Measurements from ENCODE around the gene USP31. TPM values are rescaled to one million over a fixed set of nuclear protein-coding genes. Genes with fewer than 3 reads are reported as not detected.

The USP31 gene
- total RNA-seq, 1 experiment from 2014 or later = 23.6 TPM

DNA sequence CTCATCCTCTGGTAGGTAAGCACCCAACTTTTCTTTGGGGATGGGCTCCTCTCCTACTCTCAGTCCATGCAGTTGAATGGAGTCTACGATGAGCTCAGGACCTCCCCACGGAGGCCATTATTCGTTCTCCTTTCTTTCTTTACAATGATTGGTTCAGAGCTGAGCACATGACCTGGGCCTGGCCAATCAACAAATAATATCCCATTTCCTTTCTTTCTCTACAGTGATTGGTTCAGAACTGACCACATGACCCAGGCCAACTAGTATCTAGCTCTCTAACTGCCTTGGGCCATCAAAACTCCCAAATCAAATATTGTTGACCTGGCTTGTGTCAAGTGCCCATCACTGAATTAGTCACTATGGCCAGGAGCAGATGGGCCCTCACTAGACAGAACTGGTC, 129.2 kb downstream of the USP31 start:
- Mint-ChIP-seq H3K9me3 (ENCODE audit: low read depth, unreplicated experiment) (peaks cover 3% of the 10 kb centered on the region), H3K36me3 (ENCODE audit: insufficient read depth, unreplicated experiment) (no peaks in the 10 kb centered on the region), H3K27ac (ENCODE audit: unreplicated experiment) (no peak overlapping the region), H3K27me3 (ENCODE audit: unreplicated experiment) (peaks cover 64% of the 10 kb centered on the region), H3K4me1 (ENCODE audit: low read depth, unreplicated experiment) (peaks cover 23% of the 10 kb centered on the region), H3K4me3 (ENCODE audit: low read depth, unreplicated experiment) (no peak overlapping the region)
- TF ChIP-seq, protein P1, sequence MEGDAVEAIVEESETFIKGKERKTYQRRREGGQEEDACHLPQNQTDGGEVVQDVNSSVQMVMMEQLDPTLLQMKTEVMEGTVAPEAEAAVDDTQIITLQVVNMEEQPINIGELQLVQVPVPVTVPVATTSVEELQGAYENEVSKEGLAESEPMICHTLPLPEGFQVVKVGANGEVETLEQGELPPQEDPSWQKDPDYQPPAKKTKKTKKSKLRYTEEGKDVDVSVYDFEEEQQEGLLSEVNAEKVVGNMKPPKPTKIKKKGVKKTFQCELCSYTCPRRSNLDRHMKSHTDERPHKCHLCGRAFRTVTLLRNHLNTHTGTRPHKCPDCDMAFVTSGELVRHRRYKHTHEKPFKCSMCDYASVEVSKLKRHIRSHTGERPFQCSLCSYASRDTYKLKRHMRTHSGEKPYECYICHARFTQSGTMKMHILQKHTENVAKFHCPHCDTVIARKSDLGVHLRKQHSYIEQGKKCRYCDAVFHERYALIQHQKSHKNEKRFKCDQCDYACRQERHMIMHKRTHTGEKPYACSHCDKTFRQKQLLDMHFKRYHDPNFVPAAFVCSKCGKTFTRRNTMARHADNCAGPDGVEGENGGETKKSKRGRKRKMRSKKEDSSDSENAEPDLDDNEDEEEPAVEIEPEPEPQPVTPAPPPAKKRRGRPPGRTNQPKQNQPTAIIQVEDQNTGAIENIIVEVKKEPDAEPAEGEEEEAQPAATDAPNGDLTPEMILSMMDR (IDR thresholded peaks at IDR 0.05; ENCODE audit: unreplicated experiment) = no peak
- BruUV-seq (replicated peaks) = no TSS peak
- intact Hi-C loops (cut with micrococcal nuclease; ENCODE audit: unreplicated experiment) = no loop called here
- CTCF ChIA-PET = no interaction called here
- DNase-seq = no peak

DNA sequence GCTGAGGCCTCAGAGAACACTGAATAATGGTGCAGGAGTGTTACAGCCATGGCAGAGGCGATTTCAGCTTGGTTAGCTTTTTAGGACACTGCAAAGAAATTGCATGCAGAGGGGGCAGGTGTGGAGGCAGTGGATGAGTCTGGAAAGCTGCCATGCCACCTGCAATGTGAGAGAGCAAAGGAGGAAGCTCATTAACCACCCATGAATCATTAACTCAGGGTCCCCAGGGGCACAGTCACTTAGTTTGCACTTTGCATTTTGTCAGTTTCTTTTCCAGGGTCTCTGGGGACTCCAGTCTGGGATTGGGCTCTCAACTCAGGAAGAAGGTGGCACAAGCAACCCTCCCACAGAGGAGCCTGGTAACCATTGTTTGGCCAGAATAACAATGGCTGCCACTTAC, 132.9 kb downstream of the USP31 start:
- BruUV-seq (replicated peaks) = no TSS peak
- Mint-ChIP-seq H3K4me3 (ENCODE audit: low read depth, unreplicated experiment) (no peak overlapping the region), H3K4me1 (ENCODE audit: low read depth, unreplicated experiment) (peaks cover 31% of the 10 kb centered on the region), H3K27ac (ENCODE audit: unreplicated experiment) (no peak overlapping the region), H3K27me3 (ENCODE audit: unreplicated experiment) (peaks cover 42% of the 10 kb centered on the region), H3K9me3 (ENCODE audit: low read depth, unreplicated experiment) (peaks cover 3% of the 10 kb centered on the region), H3K36me3 (ENCODE audit: insufficient read depth, unreplicated experiment) (no peaks in the 10 kb centered on the region)
- peak; percentile 66 for DNase-seq
- CTCF ChIA-PET = interaction anchor here (1.0 to 1.3 kb wide), 4 partner anchors 10 to 125 kb away, joined by 3 to 4 read pairs (median 3); no protein-coding TSS in a partner anchor
- intact Hi-C loops (cut with micrococcal nuclease; ENCODE audit: unreplicated experiment) = no loop called here
- TF ChIP-seq, protein P1 (IDR thresholded peaks at IDR 0.05; ENCODE audit: unreplicated experiment) = no peak

DNA sequence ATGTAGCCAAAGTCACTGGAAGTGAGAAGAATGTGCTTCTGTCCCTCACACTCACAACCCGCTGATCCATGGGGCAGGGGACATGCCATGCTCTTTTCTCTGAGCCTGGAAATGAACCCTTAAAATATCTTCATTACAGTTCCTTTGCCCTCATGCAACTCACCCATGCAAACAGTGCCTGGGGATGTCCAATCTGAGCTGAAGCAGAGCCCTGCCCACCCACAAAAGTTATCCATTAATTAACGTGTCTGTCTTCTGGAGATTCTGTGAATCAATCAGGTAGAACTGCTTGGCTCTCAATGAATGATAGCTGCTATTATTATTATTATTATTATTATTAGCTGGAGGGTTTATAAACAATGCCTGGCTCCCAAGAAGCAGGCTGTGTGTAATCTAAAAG, 133.7 kb downstream of the USP31 start:
- no TSS peak for BruUV-seq (replicated peaks)
- intact Hi-C loops (cut with micrococcal nuclease; ENCODE audit: unreplicated experiment) = no loop called here
- Mint-ChIP-seq H3K27ac (ENCODE audit: unreplicated experiment) (no peak overlapping the region), H3K27me3 (ENCODE audit: unreplicated experiment) (peaks cover 37% of the 10 kb centered on the region), H3K4me1 (ENCODE audit: low read depth, unreplicated experiment) (peaks cover 31% of the 10 kb centered on the region), H3K36me3 (ENCODE audit: insufficient read depth, unreplicated experiment) (no peaks in the 10 kb centered on the region), H3K4me3 (ENCODE audit: low read depth, unreplicated experiment) (no peak overlapping the region), H3K9me3 (ENCODE audit: low read depth, unreplicated experiment) (peaks cover 3% of the 10 kb centered on the region)
- CTCF ChIA-PET = interaction anchor here (0.8 to 1.3 kb wide), 5 partner anchors 11 to 125 kb away, joined by 3 to 4 read pairs (median 3); no protein-coding TSS in a partner anchor
- DNase-seq = no peak
- TF ChIP-seq, protein P1 (IDR thresholded peaks at IDR 0.05; ENCODE audit: unreplicated experiment) = no peak

DNA sequence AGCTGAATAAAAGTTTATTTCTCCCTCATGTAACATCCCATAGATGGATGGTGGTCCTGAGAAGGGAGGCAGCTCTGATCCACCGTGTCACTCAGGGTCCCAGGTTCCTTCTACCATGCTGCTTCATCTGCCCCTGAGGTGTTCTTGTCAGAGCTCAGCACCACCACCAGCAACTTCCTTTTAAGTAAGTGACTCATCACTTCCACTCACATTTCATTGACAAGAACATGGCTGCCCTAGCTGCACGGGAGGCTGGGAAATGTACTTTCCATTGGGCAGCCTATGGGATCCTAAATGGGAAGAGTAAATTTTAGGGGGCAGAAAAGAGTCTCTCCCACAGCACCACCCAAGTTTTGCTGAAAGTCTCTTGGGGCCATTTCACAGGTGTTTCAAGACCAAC, 134.7 kb downstream of the USP31 start:
- H3K27me3 Mint-ChIP-seq (ENCODE audit: unreplicated experiment) = peaks cover 35% of the 10 kb centered on the region
- TF ChIP-seq, protein P1 (IDR thresholded peaks at IDR 0.05; ENCODE audit: unreplicated experiment) = no peak
- H3K27ac Mint-ChIP-seq (ENCODE audit: unreplicated experiment) = no peak overlapping the region
- intact Hi-C loops (cut with micrococcal nuclease; ENCODE audit: unreplicated experiment) = no loop called here
- CTCF ChIA-PET = no interaction called here
- H3K9me3 Mint-ChIP-seq (ENCODE audit: low read depth, unreplicated experiment) = no peaks in the 10 kb centered on the region
- peaks cover 31% of the 10 kb centered on the region for H3K4me1 Mint-ChIP-seq (ENCODE audit: low read depth, unreplicated experiment)
- no peaks in the 10 kb centered on the region for H3K36me3 Mint-ChIP-seq (ENCODE audit: insufficient read depth, unreplicated experiment)
- H3K4me3 Mint-ChIP-seq (ENCODE audit: low read depth, unreplicated experiment) = no peak overlapping the region
- DNase-seq = peak; percentile 11
- no TSS peak for BruUV-seq (replicated peaks)

Other genes with a start within 250 kb of the USP31 start
- not detected in 2 replicates for gene SCNN1G, start 33.3 kb upstream of the USP31 start, total RNA-seq (2022)
- not detected in 2 replicates for gene SCNN1B, start 152.8 kb upstream of the USP31 start, total RNA-seq (2022)

Data from Calu3 (cell line).